Aortic smooth muscle cell (primary cell): ENCODE results near the gene THAP7. TPM values are rescaled to one million over a fixed set of nuclear protein-coding genes. Genes with fewer than 3 reads are reported as not detected.

Experiments used
- total RNA-seq: library from RNA; depleted of rRNA; stranded (reverse); fragments of >200 nt; gene quantifications from 2 replicates; pipeline ENCODE4 v1.2.3, GENCODE V29; 2014

THAP7 gene
- total RNA-seq: 18.0 and 22.2 TPM in 2 replicates

GRCh38 chr22:21001601-21002325, at the start of gene THAP7:
TSS of gene THAP7 (minus strand) at chr22:21002118. CDS start at chr22:21001911, 207 bp downstream.

GRCh38 chr22:21045585-21046294, 43.8 kb upstream of the THAP7 start, which contains the start of gene LRRC74B:
TSS of gene LRRC74B (plus strand) at chr22:21045946. CDS start at chr22:21045987, 41 bp downstream.

GRCh38 chr22:21032037-21032867, 30.3 kb upstream of the THAP7 start, which contains the start of gene SLC7A4:
TSS of gene SLC7A4 (minus strand) at chr22:21032561. CDS start at chr22:21031812, 749 bp downstream.

GRCh38 chr22:21014726-21015465, 13.0 kb upstream of the THAP7 start, which contains the start of gene P2RX6:
TSS of gene P2RX6 (plus strand) at chr22:21015165. CDS start at chr22:21015175, 10 bp downstream.

GRCh38 chr22:20981787-20982562, 19.9 kb downstream of the THAP7 start, which contains the start of gene LZTR1:
TSS of gene LZTR1 (plus strand) at chr22:20982297. CDS start at chr22:20982372, 75 bp downstream.

GRCh38 chr22:20966883-20967696, 34.8 kb downstream of the THAP7 start, which contains the start of gene AIFM3:
TSS of gene AIFM3 (plus strand) at chr22:20967255. CDS start at chr22:20967945, 690 bp downstream.

Other genes with a start within 250 kb of the THAP7 start
- under 0.01 TPM in 1 of 2 replicates, not detected in the other for gene SERPIND1, start 228.0 kb downstream of the THAP7 start, total RNA-seq
- gene PI4KA, start 143.3 kb downstream of the THAP7 start, total RNA-seq: 33.2 and 36.9 TPM in 2 replicates
- gene SNAP29, start 143.1 kb downstream of the THAP7 start, total RNA-seq: 9.1 and 9.5 TPM in 2 replicates
- 29.7 and 30.8 TPM in 2 replicates for gene CRKL, start 84.7 kb downstream of the THAP7 start, total RNA-seq
- 0.37 and 0.53 TPM in 2 replicates for gene AIFM3, start 34.9 kb downstream of the THAP7 start, total RNA-seq
- 45.4 and 53.8 TPM in 2 replicates for gene LZTR1, start 19.8 kb downstream of the THAP7 start, total RNA-seq
- gene P2RX6, start 13.0 kb upstream of the THAP7 start, total RNA-seq: 1.4 and 2.8 TPM in 2 replicates
- not detected in 2 replicates for gene SLC7A4, start 30.4 kb upstream of the THAP7 start, total RNA-seq
- gene LRRC74B, start 43.8 kb upstream of the THAP7 start, total RNA-seq: not detected in 2 replicates